ENCODE data around the gene ORM2. TPM values are rescaled to one million over a fixed set of nuclear protein-coding genes. Genes with fewer than 3 reads are reported as not detected.

The ORM2 gene
- total RNA-seq, 1 experiment from 2014 or later = not detected

GRCh38 chr9:114378016-114378415, 48.3 kb downstream of the ORM2 start:
- H3K27ac ChIP-seq = no peak overlapping the region
- no peaks in the 10 kb centered on the region for H3K36me3 ChIP-seq
- peaks cover 4% of the 10 kb centered on the region for H3K4me1 ChIP-seq
- H3K4me3 ChIP-seq = no peak overlapping the region
- no peak for DNase-seq
- H3K27me3 ChIP-seq = no peaks in the 10 kb centered on the region
- no peaks in the 10 kb centered on the region for H3K9me3 ChIP-seq (replicated peaks)

GRCh38 chr9:114378883-114379282, 49.2 kb downstream of the ORM2 start:
- no peak for DNase-seq

More at GRCh38 chr9:114378883-114379282, 49.2 kb downstream of the ORM2 start:
- Histone ChIP-seq H3K4me3 (no peak overlapping the region), H3K27ac (no peak overlapping the region), H3K4me1 (peaks cover 4% of the 10 kb centered on the region; the same call in 1 of the 2 replicates), H3K9me3 (replicated peaks) (no peaks in the 10 kb centered on the region), H3K36me3 (no peaks in the 10 kb centered on the region), H3K27me3 (no peaks in the 10 kb centered on the region)

Other genes with a start within 250 kb of the ORM2 start
- gene KIF12, start 230.6 kb upstream of the ORM2 start, total RNA-seq (2014; rRNA removed; shearing (Covaris generic)) = 0.13 TPM in 1 of 2 replicates, not detected in the other
- 13.0 and 18.6 TPM in 2 replicates for gene COL27A1, start 174.3 kb upstream of the ORM2 start, total RNA-seq (2014; rRNA removed; shearing (Covaris generic))
- gene ORM1, start 6.8 kb upstream of the ORM2 start, total RNA-seq (2014; rRNA removed; shearing (Covaris generic)) = not detected in 2 replicates
- 2.0 and 3.1 TPM in 2 replicates for gene AKNA, start 58.1 kb downstream of the ORM2 start, total RNA-seq (2014; rRNA removed; shearing (Covaris generic))
- 2.5 and 3.1 TPM in 2 replicates for gene WHRN, start 175.6 kb downstream of the ORM2 start, total RNA-seq (2014; rRNA removed; shearing (Covaris generic))

Data from SJCRH30 (cell line).